Germinal center (tissue), 1 donor: ENCODE results near the gene IFI6.
A peak's percentile ranks its signal among the peaks of the same experiment; 100 is the strongest.
"Not testable (repeated sequence)": the region's sequence is repeated elsewhere in the genome, so short reads cannot be mapped to it uniquely, and the experiment has no call there.

ENCODE experiments used
- DNase-seq: peaks from one replicate; pipeline ENCODE4 v3.0.0; 2012; ENCODE audit warnings: mixed read lengths, low spot score

The IFI6 gene

GRCh38 chr1:27650539-27651175 lies 21.3 kb downstream of the IFI6 start:
- DNase-seq: no peak

GRCh38 chr1:27650171-27650538 lies 21.8 kb downstream of the IFI6 start:
- no peak for DNase-seq

- no peak for DNase-seq
Measured at GRCh38 chr1:27649306-27649635, 22.7 kb downstream of the IFI6 start.

- no peak for DNase-seq
Measured at GRCh38 chr1:27648602-27649305, 23.2 kb downstream of the IFI6 start.

- no peak for DNase-seq
Measured at GRCh38 chr1:27647328-27647727, 24.7 kb downstream of the IFI6 start.

- DNase-seq: no peak
Measured at GRCh38 chr1:27646676-27647075, 25.3 kb downstream of the IFI6 start.

GRCh38 chr1:27645071-27645415 lies 26.9 kb downstream of the IFI6 start:
- no peak for DNase-seq

- no peak for DNase-seq
Measured at GRCh38 chr1:27644369-27645070, 27.5 kb downstream of the IFI6 start.

- peak; percentile 69 for DNase-seq
Measured at GRCh38 chr1:27643600-27644368, 28.2 kb downstream of the IFI6 start.

- DNase-seq: not testable (repeated sequence)
Measured at GRCh38 chr1:27640514-27640913, 31.5 kb downstream of the IFI6 start.

- DNase-seq: no peak
Measured at GRCh38 chr1:27638805-27639204, 33.2 kb downstream of the IFI6 start.

GRCh38 chr1:27638047-27638734 lies 33.8 kb downstream of the IFI6 start:
- DNase-seq: no peak

GRCh38 chr1:27635396-27636142 lies 36.4 kb downstream of the IFI6 start:
- DNase-seq: no peak

GRCh38 chr1:27634985-27635367 lies 37.0 kb downstream of the IFI6 start, which contains the start of gene FGR:
Gene FGR, minus strand, starts transcription at chr1:27635185. Its CDS starts 11,269 bp downstream, at chr1:27623916.
- DNase-seq: no peak

- no peak for DNase-seq
Measured at GRCh38 chr1:27634177-27634984, 37.6 kb downstream of the IFI6 start.

- DNase-seq: no peak
Measured at GRCh38 chr1:27633640-27634176, 38.3 kb downstream of the IFI6 start.

GRCh38 chr1:27633298-27633610 lies 38.7 kb downstream of the IFI6 start:
- DNase-seq: no peak

- DNase-seq: peak; percentile 52
Measured at GRCh38 chr1:27632387-27633297, 39.4 kb downstream of the IFI6 start.

- DNase-seq: no peak
Measured at GRCh38 chr1:27630859-27631491, 41.0 kb downstream of the IFI6 start.
